IgD-negative memory B cell (primary cell): ENCODE results near the gene NEDD9. TPM values are rescaled to one million over a fixed set of nuclear protein-coding genes. Genes with fewer than 3 reads are reported as not detected.

Experiments
- H3K27ac Mint-ChIP-seq, 3 donors: one replicate each; pipeline ENCODE4 v1.8.0; 2020 to 2022; ENCODE audit warnings: mild to moderate bottlenecking in 3 of 3, mixed read lengths in 3 of 3, moderate library complexity in 1 of 3
- H3K27me3 Mint-ChIP-seq: one replicate; pipeline ENCODE4 v1.8.0; 2021; ENCODE audit warnings: mixed read lengths
- H3K36me3 Mint-ChIP-seq: one replicate; pipeline ENCODE4 v1.8.0; 2020; ENCODE audit warnings: mild to moderate bottlenecking, mixed read lengths
- H3K4me1 Mint-ChIP-seq, 3 donors: one replicate each; pipeline ENCODE4 v1.8.0; 2020 to 2022; ENCODE audit warnings: mixed read lengths in 3 of 3, mild to moderate bottlenecking in 1 of 3
- H3K4me3 Mint-ChIP-seq, 4 donors: one replicate each; pipeline ENCODE4 v1.8.0; 2020 to 2022; ENCODE audit warnings: mild to moderate bottlenecking in 4 of 4, mixed read lengths in 4 of 4, moderate library complexity in 3 of 4
- H3K9me3 Mint-ChIP-seq, 3 donors: one replicate each; pipeline ENCODE4 v1.8.0; 2020 to 2021; ENCODE audit warnings: mixed read lengths in 3 of 3, mild to moderate bottlenecking in 1 of 3
- polyA plus RNA-seq: library from polyadenylated mRNA; unstranded; fragments of 300-500 nt; fragmentation: Illumina TruSeq; gene quantifications from one replicate; pipeline ENCODE4 v1.2.3, GENCODE V29; 2021

NEDD9 gene
- polyA plus RNA-seq, 1 donor from 2014 or later, result 32.4 TPM

DNA sequence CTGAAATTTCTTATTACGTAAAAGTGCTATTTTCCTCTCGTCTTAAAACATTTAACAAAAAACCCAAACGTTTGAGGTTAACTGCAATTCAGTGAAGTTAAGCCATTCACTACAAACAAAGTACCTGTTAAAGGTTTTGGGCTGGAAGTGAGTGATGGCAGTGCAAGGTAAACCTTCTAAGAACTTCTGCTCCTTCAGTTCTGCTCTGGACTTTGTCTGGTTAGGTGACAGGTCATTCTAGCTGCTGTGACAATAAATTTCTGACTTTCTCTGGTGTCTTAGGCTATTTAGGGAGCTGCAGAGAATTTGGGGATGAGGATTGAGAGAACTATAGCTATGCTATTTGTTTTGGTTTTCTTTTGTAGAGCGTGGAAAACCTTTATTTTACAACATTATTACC is 36.5 kb upstream of the NEDD9 start:
- Mint-ChIP-seq H3K27ac (no peak overlapping the region), H3K4me3 (no peak overlapping the region), H3K36me3 (peaks cover 21% of the 10 kb centered on the region), H3K4me1 (peaks cover 0 to 17% (median 10%) of the 10 kb centered on the region in 3 donors), H3K27me3 (no peaks in the 10 kb centered on the region), H3K9me3 (no peaks in the 10 kb centered on the region)

DNA sequence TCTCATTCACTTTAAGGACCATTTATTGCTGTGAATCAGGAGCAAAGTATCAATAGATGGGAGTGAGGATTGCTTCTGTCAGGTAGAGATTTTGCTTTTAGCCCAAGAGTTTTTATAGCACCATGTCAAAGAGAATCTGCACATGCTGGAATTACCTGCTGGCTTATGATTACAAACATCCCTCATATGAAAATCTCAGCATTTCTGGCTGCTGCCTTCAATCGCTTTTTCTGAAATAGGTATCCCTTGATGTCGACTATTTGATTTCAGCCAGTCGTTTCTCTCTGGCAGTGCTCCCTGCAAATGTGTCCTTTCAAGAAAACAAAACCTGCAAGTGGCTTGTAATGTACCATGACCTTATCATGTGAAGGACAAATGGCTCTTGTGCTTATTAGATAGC is 34.5 kb upstream of the NEDD9 start:
- Mint-ChIP-seq H3K36me3 (peaks cover 15% of the 10 kb centered on the region), H3K27ac (no peak overlapping the region), H3K4me1 (peaks cover 4 to 21% (median 10%) of the 10 kb centered on the region in 3 donors), H3K9me3 (no peaks in the 10 kb centered on the region), H3K4me3 (no peak overlapping the region), H3K27me3 (no peaks in the 10 kb centered on the region)

DNA sequence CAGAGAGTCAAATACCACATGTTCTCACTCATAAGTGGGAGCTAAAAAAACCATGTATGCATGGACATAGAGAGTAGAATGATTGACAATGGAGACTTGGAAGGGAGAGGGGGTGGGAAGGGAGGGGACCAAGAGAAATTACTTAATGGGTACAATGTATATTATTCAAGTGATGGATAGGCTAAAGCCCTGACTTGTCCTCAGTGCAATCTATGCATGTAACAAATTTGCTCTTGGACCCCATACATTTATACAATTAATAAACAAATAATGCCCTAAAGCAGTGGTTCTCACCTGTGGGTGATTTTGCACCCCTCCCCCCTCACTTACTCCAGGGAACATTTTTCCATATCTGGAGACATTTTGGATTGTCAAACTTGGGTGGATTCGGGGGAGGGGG is 33.5 kb upstream of the NEDD9 start:
- no peaks in the 10 kb centered on the region for H3K9me3 Mint-ChIP-seq
- H3K27ac Mint-ChIP-seq, result no peak overlapping the region

DNA sequence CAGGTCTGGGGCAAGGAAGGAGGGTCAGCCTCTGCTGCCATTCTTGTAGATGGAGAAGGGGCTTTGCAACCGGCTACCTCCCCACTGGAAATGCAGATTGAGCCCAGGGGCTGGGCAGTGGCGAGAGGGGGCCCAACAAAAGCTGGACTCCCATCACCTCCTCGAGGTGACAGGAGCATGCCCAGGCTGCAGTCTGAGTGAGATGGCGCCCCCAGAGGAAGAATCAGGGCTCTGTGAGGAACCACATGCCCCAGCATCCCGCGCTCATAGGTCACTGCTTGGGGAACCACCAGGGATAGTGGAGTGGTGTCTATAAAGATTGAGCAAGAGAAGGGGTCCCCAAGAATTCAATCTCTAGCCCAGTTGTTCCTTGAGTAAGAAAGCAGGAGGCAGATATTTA is 31.6 kb upstream of the NEDD9 start:
- no peak overlapping the region for H3K4me3 Mint-ChIP-seq
- peaks cover 14% of the 10 kb centered on the region for H3K36me3 Mint-ChIP-seq
- no peak overlapping the region for H3K27ac Mint-ChIP-seq
- no peaks in the 10 kb centered on the region for H3K27me3 Mint-ChIP-seq
- no peaks in the 10 kb centered on the region for H3K9me3 Mint-ChIP-seq
- peaks cover 0 to 18% (median 10%) of the 10 kb centered on the region in 3 donors for H3K4me1 Mint-ChIP-seq

More for the DNA sequence above, 33.5 kb upstream of the NEDD9 start:
- Mint-ChIP-seq H3K27me3 (no peaks in the 10 kb centered on the region), H3K4me1 (peaks cover 4 to 20% (median 9%) of the 10 kb centered on the region in 3 donors), H3K4me3 (no peak overlapping the region), H3K36me3 (peaks cover 12% of the 10 kb centered on the region)

DNA sequence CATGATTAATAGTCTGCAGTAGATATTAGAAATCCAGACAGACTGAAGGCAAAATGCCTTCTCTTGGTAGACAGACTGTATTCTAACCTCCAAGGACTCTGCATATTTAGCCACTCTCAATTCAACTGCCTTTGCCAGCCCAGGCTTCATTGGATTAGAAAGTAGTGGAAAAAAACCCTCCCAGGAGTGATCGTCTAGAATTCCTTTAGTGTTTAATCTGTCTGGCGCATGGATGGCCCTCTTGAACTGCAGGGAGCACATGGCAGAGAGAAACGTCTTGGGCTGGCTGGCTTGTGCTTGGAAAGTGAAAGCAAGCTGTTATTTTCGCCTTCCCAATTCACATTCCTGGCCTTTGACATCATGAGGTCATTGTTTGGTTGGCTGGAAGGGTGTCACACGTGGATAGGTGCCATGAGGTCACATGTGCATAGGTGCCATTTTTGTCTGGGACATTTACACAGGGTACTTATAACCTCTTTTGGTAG is 30.9 kb upstream of the NEDD9 start:
- no peak overlapping the region for H3K4me3 Mint-ChIP-seq
- no peaks in the 10 kb centered on the region for H3K9me3 Mint-ChIP-seq
- H3K36me3 Mint-ChIP-seq, result peaks cover 13% of the 10 kb centered on the region
- peaks cover 5 to 22% (median 17%) of the 10 kb centered on the region in 3 donors for H3K4me1 Mint-ChIP-seq
- H3K27me3 Mint-ChIP-seq, result no peaks in the 10 kb centered on the region
- peak overlapping the region in 1 of 3 donors; percentile 7 for H3K27ac Mint-ChIP-seq

DNA sequence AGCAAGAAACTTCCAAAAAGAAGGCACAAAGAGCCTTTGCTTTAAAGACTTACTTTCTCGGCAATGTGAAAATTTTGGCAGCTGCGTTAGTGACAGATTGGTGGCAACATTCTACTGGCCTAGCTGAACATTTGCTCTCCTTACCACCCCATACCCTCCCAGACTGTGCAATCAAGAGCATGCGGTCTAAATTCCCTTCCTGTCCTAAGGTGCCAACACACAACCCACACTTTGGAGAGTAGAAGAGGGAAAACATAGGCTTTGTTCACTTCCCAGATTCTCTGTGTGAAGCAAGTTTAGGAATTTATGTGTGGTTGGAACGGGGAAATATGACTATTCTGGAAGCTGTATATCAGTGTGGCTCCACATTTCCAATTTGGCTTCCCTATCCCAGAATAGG is 29.8 kb upstream of the NEDD9 start:
- H3K36me3 Mint-ChIP-seq, result peaks cover 13% of the 10 kb centered on the region
- H3K4me1 Mint-ChIP-seq, result peaks cover 5 to 33% (median 24%) of the 10 kb centered on the region in 3 donors
- H3K27ac Mint-ChIP-seq, result no peak overlapping the region
- H3K9me3 Mint-ChIP-seq, result no peaks in the 10 kb centered on the region
- no peak overlapping the region for H3K4me3 Mint-ChIP-seq
- no peaks in the 10 kb centered on the region for H3K27me3 Mint-ChIP-seq

DNA sequence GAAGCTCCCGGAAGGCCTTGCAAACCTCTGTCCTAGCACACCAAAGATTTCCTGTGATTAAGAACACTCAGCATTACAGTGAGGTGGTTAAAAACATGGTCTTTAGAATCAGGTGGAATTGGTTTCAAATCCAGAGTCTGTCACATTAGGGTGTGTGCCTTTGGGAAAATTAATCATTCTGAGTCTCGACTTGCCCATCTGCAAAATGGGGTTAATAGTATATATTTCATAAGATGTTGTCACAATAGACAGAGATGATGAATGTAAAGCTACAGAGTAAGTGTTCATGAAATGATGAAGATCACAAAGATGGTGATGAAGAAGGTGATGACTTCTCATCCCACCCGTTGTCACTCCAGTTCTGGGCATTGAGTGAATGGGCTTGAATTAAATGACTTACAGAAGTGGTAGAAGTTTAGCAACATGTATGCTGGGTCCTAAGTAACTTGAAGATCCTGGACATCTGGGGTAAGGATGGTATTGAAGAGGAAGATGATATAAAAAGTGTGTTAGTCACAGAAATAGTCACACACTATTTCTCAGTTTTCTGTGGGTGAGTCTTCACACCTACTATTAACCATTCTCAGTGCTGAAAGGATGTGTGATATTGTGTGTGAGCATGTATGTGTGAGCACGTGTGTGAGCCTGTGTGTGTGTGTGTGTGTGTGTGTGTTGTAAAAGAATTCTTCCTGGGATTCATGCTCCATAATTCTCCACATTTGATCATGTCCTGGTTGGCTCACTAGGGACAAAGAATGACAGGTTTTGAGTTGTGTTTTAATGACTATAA is 28.0 kb upstream of the NEDD9 start:
- H3K9me3 Mint-ChIP-seq, result no peaks in the 10 kb centered on the region
- no peak overlapping the region for H3K4me3 Mint-ChIP-seq
- H3K4me1 Mint-ChIP-seq, result peaks cover 5 to 34% (median 24%) of the 10 kb centered on the region in 3 donors
- no peaks in the 10 kb centered on the region for H3K27me3 Mint-ChIP-seq
- H3K36me3 Mint-ChIP-seq, result peaks cover 12% of the 10 kb centered on the region
- no peak overlapping the region for H3K27ac Mint-ChIP-seq

DNA sequence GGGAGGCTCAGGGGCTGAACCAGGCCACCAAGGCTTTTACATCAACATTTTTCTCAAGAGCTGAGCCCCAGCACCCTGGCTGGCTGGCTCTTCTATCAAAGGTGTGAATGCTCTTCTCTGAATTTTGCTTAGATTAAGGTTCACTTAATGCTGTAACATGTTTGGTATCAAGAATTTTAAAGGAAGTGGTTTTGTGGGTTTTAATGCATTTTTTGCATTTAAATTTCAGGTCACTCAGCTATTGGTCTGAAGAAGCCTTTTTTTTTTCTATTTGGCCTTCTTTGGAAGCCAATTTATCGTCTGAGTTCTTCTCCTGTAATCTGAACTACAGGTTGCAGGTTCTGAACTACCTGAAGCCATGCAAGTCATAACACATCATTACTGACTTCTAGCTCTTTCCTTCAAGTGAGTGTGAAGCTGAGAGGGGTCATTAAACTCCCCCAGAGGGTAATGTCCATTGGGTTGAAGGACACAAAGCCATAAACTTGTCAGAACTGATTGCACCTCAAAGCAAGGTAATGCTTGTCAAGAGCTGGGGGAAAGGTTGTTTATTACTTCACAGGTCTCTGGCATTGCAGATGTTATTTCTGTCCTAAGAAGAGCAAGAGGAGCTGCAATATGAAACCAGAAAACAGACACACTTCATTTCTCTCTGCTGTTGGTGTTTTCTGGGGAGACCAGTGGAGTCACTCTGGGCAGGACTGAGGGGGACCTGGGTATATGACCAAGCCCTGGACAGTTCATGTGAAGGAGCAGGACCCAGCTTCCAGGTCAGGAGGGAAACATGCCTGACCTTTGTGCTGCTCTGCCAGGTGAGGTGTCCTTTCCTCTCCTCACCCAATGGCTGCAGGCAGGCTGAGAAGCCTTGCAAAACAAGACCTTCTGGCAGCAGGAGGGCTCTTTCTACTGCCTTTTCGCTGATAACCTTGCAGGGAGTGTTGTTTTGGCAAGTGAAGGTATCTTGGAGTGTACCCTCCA is 26.1 kb upstream of the NEDD9 start:
- peaks cover 2% of the 10 kb centered on the region for H3K27me3 Mint-ChIP-seq
- peak overlapping the region; percentile 9 to 87 (median 27) for H3K27ac Mint-ChIP-seq
- H3K9me3 Mint-ChIP-seq, result no peaks in the 10 kb centered on the region
- peaks cover 8 to 41% (median 27%) of the 10 kb centered on the region in 3 donors for H3K4me1 Mint-ChIP-seq
- H3K4me3 Mint-ChIP-seq, result peak overlapping the region in 2 of 4 donors; percentile 47 to 61
- peaks cover 11% of the 10 kb centered on the region for H3K36me3 Mint-ChIP-seq

DNA sequence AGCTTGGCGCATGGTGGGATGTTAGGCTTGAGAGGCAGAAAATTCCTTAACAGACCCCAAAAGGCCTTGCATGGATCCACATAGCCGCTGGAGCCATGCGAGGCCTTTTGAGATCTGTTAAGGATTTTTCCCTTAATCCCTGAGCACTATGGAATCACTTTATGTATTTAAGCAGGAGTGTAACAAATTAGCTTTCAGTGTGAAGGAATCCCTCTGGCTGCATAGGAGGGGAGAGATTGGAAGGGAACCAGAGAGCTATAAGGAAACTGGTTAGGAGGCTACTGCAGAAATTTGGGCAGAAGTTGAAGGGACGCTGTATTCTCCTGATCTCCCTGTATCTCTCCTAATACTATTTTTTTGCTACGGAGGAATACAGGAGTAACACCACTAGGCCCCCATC is 23.1 kb upstream of the NEDD9 start:
- Mint-ChIP-seq H3K27ac (peak overlapping the region in 1 of 3 donors; percentile 31), H3K4me3 (no peak overlapping the region), H3K36me3 (peaks cover 11% of the 10 kb centered on the region), H3K4me1 (peaks cover 8 to 30% (median 22%) of the 10 kb centered on the region in 3 donors), H3K27me3 (peaks cover 2% of the 10 kb centered on the region), H3K9me3 (no peaks in the 10 kb centered on the region)

DNA sequence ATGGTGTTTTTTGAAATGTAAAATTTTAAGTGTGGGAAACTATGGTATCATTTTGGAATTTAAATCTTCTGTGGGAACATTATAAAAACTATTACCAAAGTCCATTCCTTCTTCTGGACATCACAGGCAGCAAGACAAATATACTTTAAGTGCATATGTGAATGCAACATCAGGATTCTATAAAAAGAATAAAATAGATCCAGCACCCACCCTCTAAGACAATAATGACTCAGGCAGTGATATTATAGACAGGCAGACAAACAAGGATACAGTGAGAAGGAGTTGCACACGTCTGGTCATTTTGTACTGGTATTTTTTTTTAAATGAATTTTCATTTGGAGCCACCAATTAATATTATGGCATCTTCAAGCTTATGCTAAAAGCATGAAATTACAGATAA is 21.1 kb upstream of the NEDD9 start:
- Mint-ChIP-seq H3K27ac (no peak overlapping the region), H3K36me3 (peaks cover 10% of the 10 kb centered on the region)

DNA sequence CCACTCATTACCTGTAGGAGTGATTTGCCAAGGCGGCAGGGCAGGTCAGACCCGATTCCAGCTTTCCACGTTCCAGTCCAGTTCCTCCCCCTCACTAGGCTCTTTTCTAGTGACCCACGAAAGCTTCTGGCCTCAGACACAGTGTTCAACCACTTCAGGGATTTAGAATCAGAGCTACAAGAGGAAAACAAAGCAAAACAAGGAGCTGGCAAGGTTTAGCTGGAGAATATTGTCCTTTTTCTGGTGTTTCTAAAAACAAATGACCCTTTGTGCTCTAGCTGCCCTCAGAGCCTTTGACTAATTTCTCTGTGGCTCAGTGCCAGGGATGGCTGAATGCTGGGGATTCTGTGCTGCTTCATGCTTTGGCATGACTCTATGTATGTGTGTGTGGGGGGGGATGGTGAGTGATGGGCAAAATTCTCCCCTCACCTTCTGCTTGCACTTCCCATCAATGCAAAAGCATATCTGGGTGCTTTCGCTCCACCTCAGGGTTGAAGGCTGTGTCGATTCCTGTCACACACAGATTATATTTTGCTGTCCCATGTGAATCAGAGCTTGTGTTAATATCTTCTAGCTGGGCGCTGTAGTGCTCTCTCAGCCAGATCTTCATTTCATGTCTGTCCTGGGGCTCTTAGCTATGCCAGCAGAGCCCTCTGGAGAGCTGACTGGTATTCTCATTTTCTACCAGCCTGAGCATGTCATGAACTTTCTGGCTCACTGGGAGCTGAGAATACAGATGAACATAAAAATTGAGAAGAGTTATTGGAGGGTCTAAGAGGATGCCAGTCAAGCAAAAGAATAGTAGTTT is 19.3 kb upstream of the NEDD9 start:
- Mint-ChIP-seq H3K27me3 (peaks cover 2% of the 10 kb centered on the region), H3K4me3 (no peak overlapping the region), H3K27ac (peak overlapping the region in 1 of 3 donors; percentile 18), H3K4me1 (peaks cover 3 to 8% (median 4%) of the 10 kb centered on the region in 3 donors), H3K36me3 (peaks cover 14% of the 10 kb centered on the region), H3K9me3 (peaks cover 0 to 4% (median 0%) of the 10 kb centered on the region in 3 donors)

More for the DNA sequence above, 21.1 kb upstream of the NEDD9 start:
- Mint-ChIP-seq H3K4me1 (peaks cover 4 to 22% (median 14%) of the 10 kb centered on the region in 3 donors), H3K4me3 (no peak overlapping the region), H3K27me3 (peaks cover 2% of the 10 kb centered on the region), H3K9me3 (peaks cover 0 to 4% (median 0%) of the 10 kb centered on the region in 3 donors)

DNA sequence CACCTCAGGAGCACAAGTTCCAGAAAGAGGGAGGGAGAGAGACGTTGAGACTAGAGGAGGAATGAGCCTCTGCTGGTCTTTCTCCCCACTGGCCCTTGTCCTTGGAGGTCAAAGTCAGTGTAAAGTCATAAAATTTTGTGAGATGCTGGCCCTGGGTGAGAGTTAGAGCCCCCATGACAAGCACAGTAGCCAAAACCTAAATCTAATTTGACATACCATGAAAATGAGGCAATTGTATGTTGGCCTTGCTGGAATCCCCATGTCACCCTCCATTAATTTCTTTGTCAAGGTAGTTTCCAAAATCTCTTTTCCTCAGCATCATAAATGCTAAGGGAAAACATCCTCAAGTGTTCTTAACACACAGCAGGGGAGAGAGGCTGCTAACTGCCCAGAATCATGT is 17.6 kb upstream of the NEDD9 start:
- H3K36me3 Mint-ChIP-seq, result peaks cover 12% of the 10 kb centered on the region
- H3K27ac Mint-ChIP-seq, result no peak overlapping the region
- H3K4me3 Mint-ChIP-seq, result no peak overlapping the region
- H3K9me3 Mint-ChIP-seq, result peaks cover 0 to 4% (median 0%) of the 10 kb centered on the region in 3 donors
- H3K27me3 Mint-ChIP-seq, result peaks cover 2% of the 10 kb centered on the region
- peaks cover 0 to 5% (median 2%) of the 10 kb centered on the region in 3 donors for H3K4me1 Mint-ChIP-seq

DNA sequence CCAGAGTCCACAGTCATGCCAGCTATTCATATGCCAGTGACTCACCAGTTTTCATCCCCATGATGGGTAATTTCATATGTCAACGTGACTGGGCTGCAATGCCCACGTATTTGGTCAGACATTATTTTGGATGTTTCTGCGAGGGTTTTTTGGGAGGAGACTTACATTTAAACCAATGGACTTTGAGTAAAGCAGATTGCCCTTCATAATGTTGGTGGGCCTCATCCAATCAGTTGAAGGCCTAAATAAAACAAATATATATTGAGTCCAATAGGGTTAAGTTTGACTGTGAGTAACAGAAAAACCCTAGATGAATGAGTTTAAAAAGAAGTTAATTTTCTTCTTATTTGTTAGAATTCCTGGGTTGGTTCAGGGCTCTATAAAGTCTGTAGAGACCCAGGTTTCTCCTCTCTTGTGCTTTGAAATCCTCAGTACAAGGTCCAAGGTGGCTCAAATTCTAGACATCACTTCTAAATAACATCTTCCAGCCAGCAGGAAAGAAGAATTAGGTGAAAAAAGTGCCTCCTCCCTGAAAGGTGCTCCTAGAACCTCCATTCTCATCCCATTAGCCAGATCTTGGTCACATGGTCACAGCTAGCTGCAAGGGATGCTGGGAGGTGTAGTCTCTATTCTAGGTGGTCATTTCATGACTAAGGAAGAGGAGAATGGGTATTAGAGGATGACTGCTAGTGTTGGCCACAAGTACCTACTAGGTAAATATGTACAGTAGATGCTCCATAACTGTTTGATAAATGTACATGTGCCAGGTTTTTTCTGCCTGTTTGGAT is 16.7 kb upstream of the NEDD9 start:
- peaks cover 0 to 4% (median 0%) of the 10 kb centered on the region in 3 donors for H3K9me3 Mint-ChIP-seq
- H3K4me1 Mint-ChIP-seq, result peaks cover 0 to 2% (median 0%) of the 10 kb centered on the region in 3 donors
- peaks cover 8% of the 10 kb centered on the region for H3K36me3 Mint-ChIP-seq
- no peak overlapping the region for H3K4me3 Mint-ChIP-seq
- peak overlapping the region in 1 of 3 donors; percentile 76 for H3K27ac Mint-ChIP-seq
- no peaks in the 10 kb centered on the region for H3K27me3 Mint-ChIP-seq
